ENCODE results near the gene CYB5B.

DNA sequence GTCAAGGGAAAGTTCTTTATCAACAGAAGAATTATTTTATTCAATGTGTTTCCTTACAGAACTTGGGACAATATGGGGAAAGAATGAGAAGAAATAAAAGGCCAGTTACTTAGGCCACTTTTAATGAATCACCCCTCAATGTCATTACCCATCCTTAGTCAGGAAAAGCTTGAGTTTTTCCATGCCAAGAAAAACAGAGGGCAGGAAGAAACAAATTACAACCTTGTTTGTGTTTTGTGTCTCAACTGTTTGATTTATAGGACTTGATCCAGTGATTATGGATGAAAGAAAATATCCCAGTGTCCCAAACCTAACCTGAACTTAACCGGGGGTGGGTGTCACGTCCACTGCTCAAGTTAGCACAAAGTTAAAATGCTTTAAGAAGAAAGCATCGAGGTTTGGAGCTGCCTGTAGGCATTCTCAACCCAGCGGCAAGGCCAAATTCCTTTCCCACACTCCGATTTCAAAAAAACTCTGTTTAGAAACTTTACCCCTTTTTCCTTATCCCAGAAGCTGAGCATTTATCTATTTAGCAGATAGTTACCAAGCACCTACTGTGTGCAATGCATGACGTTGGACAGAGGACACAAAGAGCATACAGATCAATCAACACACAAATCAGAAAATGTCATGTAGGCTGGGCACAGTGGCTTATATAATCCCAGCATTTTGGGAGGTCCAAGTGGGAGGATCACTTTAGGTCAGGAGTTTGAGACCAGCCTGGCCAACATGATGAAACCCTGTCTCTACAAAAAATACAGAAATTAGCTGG lies 14.0 kb upstream of the CYB5B start:
- TF ChIP-seq CTCF (conservative IDR thresholded peaks at IDR 0.05 in 1 of 2, IDR thresholded peaks at IDR 0.05 in 1 of 2; ENCODE audit: low read depth in 1 of 2, low read length in 2 of 2) (no peak), EZH2 (IDR thresholded peaks at IDR 0.05; ENCODE audit: low read length, missing control alignments) (no peak)

Measured in fibroblast of lung (primary cell).